GM19397 (cell line): Measurements from ENCODE around the gene UCHL1.

ENCODE experiments used
- ATAC-seq: cut with Tn5 transposase; IDR thresholded peaks from one replicate; pipeline ENCODE4 v1.9.1; 2021; ENCODE audit warnings: mild to moderate bottlenecking, moderate library complexity; ENCODE audit not compliant: unreplicated experiment

Gene UCHL1

DNA sequence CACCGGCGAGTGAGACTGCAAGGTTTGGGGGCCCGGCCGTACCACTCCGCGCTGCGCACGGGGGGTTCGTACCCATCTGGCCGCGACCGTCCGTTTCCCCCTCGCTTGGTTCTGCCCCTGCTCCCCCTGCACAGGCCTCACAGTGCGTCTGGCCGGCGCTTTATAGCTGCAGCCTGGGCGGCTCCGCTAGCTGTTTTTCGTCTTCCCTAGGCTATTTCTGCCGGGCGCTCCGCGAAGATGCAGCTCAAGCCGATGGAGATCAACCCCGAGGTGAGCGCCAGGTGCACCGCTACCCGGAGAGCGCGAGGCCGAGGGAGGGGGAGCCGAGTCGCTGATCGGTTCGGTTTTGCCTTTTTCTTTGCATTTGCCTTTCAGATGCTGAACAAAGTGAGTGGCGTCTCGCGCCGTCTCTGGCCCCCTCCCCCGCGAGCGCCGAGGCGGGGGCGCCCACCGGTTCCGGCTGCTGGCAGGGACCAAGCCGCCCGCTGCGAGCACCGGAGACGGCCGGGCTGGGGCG lies at the start of gene UCHL1:
Gene UCHL1 (plus strand): TSS at position 189 of the 517 bp plus-strand sequence. CDS start 49 bp downstream, at position 238.
- ATAC-seq: peak; percentile 52

DNA sequence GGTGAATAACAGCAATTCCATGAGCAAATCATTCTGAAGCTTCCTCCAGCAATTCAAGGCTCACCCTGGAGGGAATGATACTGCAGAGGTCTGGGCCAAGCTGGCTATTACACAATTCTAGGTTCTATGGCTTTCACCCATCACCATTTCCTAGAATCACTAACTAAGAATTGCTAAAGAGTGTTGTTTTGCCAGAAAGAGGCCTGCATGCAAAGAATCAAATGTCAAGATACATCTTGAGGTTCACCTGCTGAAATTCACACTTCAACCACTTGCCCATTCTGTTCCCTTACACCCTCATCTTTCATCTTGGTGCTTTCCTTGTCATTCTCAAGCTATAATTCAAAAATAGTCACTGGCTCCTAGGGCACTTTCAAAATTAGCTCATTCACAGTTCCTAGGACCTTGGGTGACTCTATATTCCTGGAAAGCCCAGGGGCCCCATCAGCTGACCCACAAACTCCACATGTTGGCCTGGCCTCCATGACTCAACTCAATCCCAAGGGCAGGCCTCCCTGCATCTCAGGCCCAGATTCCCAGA lies 49.4 kb upstream of the UCHL1 start:
- ATAC-seq: no peak

DNA sequence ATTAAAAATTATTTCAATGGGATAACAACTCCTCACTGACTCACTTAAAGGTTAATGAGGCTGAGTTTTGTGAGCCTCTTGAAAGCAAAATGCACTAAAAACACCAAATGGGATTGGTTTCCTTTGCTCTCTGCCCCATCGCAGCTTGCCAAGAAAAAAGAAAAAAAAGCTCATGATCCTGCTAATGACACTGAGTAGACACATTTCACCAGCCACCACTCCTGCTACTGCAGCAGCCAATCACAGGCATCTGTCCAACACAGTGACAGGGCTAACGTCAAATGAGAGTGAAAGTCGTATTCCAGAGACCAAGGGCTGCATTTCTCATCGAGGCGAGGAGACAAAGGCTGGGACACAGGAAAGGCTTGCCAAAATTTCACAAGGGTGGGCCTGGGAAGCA lies 47.5 kb upstream of the UCHL1 start:
- ATAC-seq: no peak

DNA sequence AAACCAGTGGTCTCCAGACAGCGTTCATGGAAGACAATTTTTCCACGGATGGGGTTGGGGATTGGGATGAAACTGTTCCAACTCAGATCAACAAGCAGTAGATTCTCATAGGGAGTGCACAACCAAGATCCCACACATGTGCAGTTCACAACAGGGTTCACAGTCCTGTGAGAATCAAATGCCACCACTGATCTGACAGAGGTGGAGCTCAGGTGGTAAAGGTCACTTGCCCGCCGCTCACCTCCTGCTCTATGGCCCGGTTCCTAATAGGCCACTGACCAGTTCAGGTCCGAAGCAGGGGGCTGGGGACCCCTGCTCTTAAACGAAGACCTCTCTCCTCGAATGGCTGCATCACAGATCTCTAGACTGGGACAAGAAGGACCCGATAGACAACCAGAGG lies 46.8 kb upstream of the UCHL1 start:
- ATAC-seq: no peak

DNA sequence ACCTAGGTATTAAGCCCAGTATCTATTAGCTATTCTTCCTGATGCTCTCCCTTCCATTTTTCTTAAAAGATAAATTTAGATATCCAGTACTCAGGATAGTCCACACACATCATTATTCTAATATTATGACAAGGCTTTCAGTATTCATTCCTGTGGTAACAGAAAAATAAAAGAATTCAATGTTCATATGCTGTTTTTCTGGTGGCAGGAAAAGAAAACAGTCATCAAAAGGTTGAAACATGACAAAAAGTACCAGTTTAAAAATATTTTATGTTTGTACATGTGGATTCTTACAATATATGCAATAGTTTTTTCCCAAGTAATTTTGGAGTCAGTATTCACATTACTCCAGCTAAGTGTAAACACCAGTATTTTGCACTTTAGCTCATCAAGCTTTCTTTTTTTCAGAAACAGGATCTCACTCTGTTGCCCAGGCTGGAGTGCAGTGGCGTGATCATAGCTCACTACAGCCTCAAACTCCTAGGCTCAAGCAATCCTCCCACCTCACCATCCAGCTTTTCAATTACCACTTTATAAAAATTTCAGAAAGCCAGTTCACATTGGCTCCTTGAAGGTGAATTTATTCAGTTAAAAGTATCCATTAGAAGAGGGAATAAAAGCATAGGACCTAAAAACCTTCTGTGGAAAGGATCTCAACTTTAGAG lies 44.6 kb upstream of the UCHL1 start:
- ATAC-seq: no peak

DNA sequence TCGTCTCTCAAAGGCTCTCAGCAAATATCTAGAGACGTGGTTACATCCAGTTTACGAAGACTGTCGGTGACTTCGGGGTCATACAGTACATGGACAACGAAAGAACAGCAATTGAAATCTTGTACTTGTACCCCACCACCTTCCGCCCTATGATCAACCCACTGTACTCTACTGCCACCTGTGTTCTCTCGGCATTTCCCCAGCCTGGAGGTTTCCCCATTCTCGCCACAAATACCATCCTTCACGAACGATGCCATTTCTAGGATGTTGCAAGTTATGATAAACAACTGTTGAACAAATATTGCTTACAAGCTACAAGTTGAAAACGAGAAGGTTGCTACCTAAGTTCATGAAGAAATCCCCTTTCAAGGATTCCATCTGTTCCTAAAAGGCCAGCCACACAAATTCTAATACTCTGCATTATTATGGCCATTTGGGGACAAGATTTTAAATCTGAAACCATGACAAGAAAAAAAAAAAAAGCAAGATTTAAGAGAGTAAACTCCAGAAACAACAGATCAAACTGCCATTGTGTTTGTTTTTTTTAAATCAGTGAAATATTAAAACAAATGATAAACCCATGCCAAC lies 44.0 kb upstream of the UCHL1 start:
- no peak for ATAC-seq

DNA sequence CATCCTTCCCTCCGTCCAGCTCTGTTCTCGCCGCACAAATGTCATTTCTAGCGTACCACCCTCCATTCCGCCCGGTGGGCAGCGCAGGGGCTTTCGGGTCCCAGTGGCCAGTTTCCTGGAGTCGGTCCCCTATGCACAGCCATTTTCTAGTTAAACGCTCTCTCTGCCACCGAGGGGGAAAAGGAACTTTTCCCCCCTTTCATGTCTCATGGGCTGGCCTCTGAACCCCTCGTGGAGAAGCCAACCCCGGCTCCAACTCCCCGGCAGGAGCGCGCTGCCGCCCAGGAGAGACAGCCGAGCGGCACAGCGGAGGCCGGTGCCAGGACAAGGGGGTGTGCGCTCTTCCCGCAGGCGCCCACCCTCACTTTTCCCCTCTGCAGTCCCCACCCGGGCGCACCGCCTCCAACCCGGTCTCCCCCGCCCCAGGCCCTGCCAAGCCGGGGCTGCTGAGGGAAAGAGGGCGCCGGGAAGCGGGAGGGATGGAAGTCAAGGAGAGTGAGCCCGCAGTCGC lies 43.0 kb upstream of the UCHL1 start:
- ATAC-seq: peak; percentile 4

DNA sequence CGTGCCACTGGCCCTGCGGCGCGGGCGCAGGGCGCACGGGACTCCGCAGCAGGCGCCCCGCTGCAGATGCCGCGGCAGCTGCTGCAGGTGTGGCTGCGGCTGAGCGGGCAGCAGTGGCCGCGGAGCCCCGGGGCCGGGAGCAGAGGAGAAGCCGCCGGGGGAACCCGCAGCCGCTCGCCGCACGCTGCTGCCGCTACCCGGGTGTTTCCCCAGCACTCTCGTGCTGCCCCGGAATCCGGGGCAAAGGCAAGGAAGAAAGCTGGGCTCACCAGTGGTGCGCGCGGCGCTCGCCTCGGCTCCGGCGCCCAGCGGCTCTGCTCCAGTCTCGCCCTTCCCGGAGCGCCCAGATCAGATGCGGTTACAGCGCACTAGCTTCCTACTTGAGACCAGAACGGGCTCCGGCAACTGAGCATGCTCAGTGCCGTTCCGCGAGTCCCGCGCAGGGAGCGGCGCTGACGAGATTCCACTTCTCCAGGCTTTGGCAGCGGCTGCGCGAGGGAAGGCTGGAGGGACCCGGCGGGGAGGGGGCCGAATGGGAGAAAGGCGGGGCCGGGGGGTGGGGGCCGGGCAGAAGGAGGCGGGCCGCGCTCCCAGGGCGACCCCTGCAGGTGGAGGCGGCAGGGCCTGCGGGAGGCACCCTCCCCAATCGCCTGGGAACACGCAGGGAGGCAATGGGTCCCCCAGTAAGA lies 42.4 kb upstream of the UCHL1 start, which contains the start of gene APBB2:
Gene APBB2 (minus strand): TSS at position 407 of the 689 bp plus-strand sequence. CDS start 181,288 bp downstream, outside the sequence.
- ATAC-seq: peak; percentile 49

DNA sequence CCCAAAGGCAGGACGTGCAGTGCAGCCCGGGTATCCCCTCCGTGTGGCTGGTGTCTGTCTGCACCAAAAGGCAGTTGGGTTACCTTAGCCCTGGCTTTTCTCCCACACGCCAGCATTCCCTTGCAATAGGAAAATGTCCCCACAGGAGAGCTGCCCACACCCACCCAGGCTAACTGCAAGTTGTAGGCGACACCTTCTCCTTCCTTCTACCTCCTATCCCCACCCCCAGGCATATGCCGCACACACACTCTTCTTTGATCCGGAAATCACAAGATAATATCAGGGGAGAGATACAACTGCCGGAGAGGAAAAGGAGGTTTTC lies 41.9 kb upstream of the UCHL1 start:
- ATAC-seq: no peak

DNA sequence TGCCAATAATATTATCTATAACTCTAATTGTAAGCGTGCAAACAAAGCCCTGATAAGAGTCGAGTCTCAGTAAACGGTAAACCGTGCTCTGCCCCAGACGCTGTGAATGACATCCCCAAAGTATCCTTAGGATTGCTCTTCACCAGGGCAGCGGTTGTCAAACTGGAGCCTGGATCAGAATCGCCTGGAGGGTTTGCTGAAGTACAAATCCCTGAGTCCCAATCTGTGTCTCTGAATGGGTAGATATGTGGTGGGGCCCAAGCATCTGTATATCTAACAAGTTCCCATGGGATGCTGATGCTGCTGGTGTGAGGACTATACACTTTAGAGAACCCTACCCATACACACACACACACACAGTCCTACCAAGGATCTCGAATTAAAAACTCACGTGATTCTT lies 41.6 kb upstream of the UCHL1 start:
- ATAC-seq: no peak

DNA sequence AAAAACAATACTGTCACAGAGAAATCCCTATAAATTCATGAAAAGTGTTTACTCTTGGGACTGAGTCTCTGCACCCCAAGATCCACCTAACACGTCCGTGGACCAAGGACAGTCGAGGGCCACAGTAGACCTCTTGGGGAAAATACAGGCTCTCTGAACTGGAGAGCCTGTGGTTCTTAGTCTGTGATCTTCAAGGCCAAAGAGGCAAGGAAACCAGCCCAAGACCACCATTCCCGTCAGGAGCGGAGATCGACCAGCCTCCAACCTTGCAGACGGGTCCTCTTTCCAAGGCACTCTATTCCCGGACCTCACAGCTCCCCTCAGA lies 40.8 kb upstream of the UCHL1 start:
- ATAC-seq: no peak

DNA sequence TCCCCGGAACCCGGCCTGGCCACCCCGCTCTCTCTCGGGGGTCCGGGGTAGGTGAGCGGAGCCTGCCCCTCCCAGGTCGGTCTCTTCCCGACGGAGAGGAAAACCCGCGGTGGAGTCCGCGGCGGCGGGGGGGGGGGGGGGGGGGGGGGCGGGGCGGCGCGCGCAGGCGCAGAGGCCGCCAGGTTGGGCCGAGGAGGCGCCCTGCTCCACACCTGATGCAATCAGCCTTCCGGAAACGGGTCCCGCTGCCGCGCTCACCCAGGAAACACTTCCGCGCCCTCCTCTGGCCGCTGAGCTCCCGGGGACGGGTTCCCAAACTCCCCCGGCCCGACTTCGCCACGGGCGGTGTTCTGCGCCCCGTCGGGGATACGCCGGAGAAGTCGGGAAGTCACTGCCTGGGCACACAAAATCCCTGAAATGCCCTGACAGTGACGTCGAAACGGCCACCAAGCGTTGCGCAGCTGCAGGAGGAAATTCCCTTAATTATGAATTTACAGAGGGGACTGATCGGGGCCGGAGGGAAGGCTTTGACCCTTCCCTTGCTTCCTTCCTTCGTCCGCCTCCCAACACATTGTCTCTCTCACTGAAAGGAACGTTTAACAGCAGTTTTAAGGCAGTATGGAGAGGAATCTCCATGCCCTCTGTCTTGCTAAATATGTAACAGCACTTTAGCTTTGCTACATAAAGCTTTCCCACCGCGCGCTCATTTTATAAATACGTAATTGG lies 40.3 kb upstream of the UCHL1 start:
- ATAC-seq: peak; percentile 53

DNA sequence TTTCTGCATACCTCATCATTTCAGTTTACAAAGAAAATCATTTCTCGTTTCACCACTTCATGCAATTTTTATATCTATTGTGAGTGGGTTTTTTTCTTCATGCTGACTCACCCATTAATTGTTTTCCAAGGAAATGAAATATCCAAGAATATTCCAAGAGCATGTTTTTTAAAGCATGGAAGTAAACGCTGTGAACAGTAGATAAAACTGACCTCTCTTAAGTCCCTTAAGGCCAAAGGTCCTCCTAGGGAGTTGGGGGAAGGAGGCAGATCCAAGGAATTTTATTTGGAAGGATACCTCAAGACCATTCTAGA lies 39.8 kb upstream of the UCHL1 start:
- no peak for ATAC-seq

DNA sequence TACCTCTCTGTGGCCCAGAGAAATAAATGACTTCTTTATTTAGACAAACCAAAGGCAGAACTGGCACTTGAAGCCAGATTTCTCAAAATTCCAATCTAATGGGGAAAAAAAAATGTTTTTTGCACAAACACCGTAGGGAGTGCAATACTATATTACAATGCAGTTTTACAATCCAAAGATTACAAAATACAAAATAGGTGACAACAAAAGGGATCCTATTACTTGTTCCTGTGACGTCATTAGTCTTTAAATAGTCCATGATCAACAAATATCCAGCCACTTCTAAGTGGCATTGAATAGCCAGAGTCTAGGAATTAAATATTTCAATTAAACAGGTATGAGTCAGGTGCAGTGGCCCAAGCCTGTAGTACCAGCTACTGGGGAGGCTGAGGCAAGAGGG lies 39.4 kb upstream of the UCHL1 start:
- no peak for ATAC-seq

DNA sequence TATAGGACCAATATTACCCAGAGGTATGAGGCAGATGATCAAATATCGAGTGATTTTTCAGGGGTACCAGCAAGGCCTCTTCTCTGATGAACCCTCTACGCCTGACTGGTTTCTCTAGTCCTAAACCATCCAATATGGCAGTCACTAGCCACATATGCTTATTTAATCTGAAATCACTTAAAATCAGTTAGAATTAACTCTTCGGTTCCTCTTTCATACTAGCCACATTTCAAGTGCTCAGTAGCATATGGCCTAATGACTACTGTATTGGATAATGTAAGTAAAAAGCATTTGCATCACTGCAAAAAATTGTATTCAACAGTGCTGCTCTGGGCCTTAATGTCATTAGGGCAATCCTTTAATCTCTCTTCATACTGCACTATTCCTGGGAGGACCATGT lies 38.0 kb upstream of the UCHL1 start:
- no peak for ATAC-seq

DNA sequence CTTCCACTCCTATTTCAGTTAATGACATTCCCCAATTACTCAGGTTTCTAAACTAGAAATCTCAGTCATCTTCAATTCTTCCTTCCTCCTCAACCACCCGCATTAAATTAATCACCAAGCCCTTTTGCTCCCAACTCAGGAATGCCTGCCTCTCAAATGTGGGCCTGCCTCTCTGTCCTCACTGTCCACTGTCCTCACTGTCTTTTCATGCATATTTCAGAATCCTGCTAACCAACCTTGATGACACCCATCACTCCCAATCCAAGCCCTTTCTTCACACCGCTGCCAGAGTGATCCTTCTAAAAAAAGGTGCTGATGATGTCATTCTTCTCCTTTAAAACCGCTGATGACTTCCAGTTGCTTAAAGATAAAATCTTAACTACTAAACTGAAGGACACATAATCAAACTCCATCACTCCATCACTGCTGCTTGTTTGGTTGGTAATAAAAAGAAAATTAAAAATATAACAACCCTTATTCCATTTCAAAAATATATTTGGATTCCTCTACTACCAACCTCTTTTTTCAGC lies 37.2 kb upstream of the UCHL1 start:
- no peak for ATAC-seq

DNA sequence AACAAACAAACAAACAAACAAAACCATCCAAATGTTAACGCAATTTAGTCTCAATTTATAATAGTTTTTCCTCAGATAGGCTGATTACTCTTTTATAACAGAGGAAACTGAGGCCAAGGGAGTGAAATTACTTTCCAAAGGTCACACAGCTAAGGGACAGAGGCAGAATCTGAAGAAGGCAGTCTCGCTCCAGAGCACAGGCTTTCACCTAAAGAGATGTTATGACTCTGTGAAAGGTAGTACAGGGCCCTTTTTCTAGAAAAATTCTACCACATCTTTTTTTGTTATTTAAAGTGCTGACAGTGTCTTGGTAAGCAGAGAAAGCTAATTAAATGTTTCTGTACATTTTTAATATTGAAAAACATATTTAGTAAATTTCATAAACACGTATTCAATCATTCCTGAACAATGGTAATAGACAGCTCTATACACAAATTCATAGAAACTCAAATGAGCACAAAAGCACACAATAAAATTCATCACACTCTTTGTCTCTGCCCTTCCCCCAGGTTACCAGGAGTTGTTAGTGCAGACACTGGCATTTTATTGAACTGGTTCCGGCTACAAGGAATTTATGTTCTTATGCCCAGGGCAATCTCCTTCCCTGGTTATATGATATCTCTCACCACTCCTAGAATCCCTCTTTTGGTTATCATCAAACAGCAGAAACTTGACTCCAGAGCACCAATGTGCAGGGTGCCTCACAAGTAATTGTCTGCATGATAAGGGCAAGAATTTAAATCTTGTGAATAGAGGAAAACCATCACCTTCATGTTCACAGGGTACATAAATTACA lies 34.7 kb upstream of the UCHL1 start:
- no peak for ATAC-seq

DNA sequence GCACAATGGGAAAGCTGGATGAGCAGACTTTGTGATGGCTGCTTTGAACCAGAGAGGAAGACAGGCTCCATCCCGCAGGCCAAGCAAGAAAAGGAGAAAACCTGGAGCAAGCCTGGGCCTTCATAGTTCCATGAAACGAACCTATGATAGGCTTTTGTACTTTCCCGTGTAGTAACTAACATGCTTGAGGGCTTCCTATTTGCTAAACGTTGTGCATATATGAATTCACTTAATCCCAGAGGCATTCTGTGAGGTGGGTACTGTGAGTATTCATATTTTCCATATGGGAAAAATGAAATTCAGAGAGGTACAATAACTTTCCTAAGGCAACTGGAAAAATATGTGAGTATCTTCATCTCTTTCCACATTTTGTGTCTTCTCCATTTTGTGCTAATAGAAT lies 28.8 kb upstream of the UCHL1 start:
- ATAC-seq: no peak

DNA sequence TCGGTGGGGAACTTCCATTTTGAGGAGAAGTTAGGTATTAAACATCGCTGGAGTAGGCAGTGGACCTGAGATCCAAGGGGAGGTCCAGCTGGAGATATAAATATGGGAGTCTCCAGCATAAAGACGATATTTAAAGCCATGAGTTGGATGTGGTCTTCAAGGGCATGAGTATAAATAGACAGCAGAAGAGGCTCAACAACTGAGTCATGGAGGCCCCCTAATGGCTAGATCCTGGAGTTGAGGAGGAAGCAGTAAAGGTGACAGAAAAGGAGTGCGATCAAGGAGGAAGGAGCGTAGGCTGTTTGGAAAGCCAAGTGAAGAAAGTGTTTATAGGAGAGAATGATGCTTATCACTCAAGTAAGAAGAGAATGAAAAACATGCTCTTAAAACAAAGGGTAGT lies 24.3 kb upstream of the UCHL1 start:
- ATAC-seq: no peak

DNA sequence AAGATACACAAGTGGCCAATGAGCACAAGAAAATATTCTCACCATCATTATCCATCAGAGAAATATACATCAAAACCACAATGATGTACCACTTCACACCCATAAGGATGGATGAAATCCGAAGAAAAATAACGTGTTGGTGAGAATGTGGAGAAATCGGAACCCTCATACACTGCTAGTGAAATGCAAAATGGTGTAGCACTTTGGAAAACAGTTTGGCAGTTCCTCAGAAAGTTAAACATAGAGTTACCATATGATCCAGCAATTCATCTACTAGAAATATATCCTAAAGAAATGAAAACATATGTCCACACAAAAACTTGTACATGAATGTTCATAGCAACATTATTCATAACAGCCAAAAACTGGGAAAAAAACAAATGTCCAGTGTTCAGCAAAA lies 23.9 kb upstream of the UCHL1 start:
- no peak for ATAC-seq
